GM20000 (cell line): Measurements from ENCODE around the gene TMEM127.

Source experiments
- DNase-seq: peaks from one replicate; pipeline ENCODE4 v3.0.0; 2012; ENCODE audit warnings: low spot score
- TF ChIP-seq, protein P1 (sequence below): IDR thresholded peaks from 2 replicates; pipeline ENCODE4 v1.5.1; 2012; ENCODE audit warnings: mild to moderate bottlenecking, control low read depth; ENCODE audit errors: extremely low read depth, missing control alignments

Gene TMEM127

DNA sequence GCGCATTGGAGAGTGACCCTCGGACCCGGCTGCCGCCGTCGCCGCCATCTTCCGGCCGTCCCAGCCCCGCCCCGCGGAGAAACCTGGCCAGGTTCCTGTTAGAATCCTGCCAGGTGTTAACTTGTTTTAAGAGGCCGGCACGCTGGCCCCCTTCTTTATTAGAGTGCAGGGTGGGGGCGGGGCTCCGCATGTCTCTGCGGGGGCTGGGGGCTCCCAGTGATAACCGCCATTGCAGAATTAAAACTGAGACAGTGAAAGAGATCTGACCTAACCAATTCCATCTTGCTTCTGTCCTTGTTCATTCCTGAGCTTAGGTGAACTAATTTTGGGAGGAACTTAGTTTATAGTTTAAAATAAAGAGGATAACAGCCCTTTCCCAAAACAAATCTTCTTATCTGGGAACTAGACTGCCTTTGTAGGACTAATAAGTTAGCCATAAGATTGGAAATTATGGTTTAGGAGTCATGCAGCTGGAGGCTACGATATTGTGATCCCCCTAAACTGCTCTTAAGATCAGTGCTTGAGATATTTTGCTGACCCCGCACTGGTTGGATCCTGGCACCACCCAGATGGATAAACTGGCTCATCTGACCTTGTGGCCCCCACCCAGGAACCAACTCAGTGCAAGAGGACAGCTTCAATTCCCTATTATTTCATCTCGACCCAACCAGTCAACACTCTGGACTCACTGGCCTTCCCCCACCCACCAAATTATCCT is 56.6 kb downstream of the TMEM127 start:
- no peak for DNase-seq
- TF ChIP-seq, protein P1, sequence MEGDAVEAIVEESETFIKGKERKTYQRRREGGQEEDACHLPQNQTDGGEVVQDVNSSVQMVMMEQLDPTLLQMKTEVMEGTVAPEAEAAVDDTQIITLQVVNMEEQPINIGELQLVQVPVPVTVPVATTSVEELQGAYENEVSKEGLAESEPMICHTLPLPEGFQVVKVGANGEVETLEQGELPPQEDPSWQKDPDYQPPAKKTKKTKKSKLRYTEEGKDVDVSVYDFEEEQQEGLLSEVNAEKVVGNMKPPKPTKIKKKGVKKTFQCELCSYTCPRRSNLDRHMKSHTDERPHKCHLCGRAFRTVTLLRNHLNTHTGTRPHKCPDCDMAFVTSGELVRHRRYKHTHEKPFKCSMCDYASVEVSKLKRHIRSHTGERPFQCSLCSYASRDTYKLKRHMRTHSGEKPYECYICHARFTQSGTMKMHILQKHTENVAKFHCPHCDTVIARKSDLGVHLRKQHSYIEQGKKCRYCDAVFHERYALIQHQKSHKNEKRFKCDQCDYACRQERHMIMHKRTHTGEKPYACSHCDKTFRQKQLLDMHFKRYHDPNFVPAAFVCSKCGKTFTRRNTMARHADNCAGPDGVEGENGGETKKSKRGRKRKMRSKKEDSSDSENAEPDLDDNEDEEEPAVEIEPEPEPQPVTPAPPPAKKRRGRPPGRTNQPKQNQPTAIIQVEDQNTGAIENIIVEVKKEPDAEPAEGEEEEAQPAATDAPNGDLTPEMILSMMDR: no peak

DNA sequence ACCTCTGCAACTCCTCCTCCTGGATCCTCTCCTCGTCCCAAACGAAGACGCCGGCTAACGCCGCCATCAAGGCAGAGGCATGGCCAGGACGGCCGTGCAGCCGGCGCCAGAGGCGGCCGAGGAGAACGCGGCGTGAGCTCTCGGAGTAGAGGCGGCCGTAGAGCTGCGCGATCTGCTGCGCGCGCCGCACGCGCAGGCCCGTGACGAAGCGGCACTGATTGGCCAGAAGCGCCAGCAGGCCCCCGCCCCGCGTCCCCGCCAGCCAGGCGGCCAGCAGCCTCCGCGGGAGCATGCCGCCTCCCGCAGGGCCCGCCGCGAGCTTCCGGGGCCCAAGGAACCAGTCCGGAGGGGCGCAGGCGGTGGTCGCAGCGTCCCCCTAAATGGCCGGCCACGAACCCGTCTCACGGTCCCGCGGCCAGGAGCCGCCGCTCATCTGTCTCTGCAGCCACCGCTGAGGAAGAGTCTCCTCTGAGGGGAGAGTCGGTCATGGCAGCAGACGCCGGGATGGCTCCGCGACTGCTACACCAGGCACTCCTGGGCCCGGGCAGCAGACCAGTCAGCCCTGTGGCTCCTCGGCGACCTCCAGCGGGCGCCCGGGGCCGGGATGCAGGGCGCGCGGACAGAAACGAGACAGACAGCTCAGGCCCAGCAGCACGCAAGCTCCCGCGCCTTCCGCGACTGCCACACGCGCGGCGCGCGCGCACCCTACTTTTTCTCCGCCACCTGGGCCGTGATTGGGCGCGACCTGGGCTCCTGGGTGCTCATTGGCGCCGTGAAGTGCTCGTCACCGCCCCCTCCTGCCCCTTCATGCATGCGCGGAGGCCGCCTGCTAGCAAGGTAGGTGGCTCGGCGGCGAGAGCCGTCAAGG is 57.4 kb downstream of the TMEM127 start, which contains the start of gene STARD7:
Gene STARD7, minus strand, starts transcription at position 685 of the 868 bp plus-strand sequence. Its CDS starts 393 bp downstream, at position 292.
- TF ChIP-seq, protein P1: no peak
- peak; percentile 96 for DNase-seq

DNA sequence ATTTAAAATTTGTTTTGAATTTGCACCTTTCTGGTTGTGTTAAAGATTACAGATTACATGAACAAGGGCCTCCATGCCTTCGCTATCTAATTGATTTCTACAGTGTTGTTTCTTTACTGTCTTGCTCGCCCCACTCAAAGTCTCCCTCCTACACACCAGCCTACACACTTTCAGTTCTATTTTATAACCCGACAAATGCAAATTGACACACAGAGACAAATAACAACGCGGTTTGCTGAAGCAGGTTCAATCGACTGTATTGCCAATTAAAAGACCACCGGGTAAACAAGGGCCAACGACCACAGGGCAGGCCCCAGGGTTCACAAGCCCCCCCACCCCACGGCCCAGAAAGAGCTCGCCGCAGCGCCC is 58.0 kb downstream of the TMEM127 start:
- DNase-seq: peak; percentile 52
- TF ChIP-seq, protein P1: no peak

DNA sequence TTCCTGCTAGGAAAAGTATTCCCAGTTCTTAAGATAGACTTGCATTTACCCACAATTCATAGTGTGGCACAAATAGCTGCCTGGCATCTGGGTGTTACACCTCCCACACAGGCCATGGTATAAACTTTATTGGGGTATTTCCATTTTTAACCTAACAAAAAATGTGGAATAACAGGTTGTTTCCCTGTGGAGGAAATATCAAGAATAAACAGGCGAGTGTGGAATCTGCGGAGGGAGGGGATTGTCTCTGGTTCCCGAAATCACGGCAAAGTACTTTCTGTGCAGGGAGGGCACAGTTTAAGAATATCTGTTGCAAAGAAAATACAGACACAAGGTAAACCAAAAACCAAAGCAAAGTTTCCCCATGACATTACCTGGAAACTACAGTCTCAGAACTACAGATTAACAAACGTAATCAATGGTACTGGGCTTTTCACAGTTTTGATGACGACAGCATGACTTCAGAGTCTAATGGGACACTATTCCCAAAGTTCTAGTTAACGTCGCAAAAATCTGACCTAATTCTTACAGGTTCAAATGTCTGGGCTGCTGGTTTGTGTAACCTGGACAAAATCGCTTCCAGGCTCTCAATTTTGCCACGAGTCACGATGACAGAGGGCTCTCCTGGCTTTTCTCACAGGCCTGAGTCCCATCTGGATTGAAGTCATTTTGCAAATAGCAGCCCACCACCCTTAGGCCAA is 58.6 kb downstream of the TMEM127 start:
- no peak for DNase-seq
- TF ChIP-seq, protein P1: no peak

DNA sequence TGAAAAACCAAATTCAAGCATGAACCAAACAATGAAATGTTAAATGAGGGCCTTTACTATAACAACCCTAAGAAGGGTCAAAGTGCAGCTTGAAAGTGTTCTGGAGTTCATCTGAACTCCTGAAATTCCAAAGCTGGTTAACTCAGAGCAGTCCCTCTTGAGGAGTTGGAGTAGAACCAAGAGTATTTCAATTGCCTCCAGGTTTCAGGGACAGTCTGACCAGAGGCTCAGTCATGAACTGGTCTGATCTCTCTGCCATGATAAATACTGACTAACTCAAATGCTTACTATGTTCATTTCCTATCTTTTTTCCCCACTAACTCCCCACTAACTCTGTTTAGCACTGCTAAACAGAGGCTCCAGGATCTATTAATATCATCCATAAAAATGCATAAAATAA is 59.9 kb downstream of the TMEM127 start:
- no peak for DNase-seq
- TF ChIP-seq, protein P1: no peak

DNA sequence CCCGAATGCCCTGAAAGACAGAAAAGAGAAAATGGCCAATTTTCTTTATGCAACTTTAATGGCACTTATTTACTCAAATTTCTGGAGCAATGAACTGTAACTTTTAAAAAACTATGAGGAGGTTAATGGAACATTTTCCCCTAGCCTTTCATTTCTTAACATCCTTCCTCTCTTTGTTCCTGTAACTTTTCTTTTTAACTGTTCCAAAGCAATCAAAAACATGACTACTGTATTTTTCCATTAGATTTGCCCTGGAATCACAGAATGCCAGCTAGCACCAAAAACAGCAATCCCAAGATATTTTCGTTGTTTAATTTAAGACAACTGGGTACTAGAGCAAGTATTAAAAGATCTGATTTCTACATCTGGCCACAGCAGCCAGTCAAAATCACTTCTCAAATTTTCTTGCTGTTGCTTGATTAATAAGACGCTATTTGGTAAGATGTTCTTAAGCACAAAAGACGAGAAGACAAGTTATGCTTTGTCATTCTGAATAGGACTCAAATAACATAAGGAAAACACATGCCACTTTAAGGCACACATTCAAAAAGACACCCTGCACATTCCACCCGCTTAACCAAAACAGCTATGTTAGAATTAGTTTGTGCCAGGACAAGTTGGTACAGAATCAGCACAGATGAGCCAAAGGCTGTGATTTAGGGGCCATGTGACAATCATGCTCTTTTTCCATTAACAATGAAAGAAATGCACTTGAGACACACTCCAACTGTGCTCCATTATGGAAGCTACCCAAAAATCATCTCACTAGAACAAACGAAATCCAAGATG is 60.8 kb downstream of the TMEM127 start:
- TF ChIP-seq, protein P1: no peak
- no peak for DNase-seq
